GM21717 (cell line): ENCODE results near the gene MRPL45.

Source experiments
- ATAC-seq: cut with Tn5 transposase; IDR thresholded peaks from one replicate; pipeline ENCODE4 v1.9.1; 2021; ENCODE audit warnings: mild to moderate bottlenecking, moderate library complexity; ENCODE audit not compliant: unreplicated experiment

Gene MRPL45

DNA sequence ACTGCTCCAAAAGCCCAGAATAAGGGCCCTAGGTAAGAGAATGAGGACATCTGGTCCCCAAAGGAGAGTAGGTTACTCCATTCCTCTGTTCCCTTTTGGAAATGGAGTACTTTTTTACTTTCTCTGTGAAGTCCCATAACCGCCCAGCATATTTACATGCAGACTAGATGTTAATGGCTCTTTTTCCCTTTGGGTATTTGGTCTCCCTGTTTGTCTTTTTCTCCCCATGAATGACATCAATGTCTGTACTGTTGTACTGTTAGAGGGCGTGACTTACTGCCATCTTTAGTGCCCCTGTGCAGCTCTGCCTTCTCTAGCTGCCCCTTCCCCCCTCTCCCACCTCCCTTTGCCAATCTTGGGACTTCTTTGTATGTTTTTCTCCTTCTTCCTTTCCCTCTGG is 27.8 kb downstream of the MRPL45 start:
- no peak for ATAC-seq

DNA sequence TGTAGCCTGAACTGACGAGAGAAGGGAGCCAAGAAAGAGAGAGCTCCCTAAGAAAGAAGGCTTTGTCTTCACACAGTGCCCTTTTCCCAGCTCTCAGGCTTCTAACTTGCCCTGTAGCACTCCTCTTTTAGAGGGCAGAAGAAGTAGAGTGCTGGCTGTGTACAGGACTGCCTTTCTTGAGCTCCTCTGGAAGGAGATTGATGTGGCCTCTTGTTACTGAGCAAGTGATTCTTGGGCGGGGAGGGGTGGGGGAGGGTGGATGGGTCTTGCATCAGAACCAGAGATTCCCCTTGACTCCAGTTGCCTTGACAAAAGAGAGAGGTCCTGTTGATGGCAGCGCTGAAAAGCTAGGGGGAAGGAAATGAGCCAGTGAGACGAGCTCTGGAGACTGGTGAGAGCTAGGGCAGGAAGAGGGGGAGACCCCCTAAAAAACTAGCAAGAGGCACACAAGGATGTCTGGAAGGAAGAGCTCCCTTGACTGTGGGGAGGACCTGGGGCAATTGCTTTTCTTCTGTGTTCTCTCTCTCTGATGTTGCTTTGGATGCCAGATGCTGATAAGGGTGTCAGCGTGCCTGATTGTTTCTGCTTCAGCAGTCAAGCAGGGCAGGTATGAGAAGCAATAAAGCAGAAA is 28.4 kb downstream of the MRPL45 start:
- no peak for ATAC-seq

DNA sequence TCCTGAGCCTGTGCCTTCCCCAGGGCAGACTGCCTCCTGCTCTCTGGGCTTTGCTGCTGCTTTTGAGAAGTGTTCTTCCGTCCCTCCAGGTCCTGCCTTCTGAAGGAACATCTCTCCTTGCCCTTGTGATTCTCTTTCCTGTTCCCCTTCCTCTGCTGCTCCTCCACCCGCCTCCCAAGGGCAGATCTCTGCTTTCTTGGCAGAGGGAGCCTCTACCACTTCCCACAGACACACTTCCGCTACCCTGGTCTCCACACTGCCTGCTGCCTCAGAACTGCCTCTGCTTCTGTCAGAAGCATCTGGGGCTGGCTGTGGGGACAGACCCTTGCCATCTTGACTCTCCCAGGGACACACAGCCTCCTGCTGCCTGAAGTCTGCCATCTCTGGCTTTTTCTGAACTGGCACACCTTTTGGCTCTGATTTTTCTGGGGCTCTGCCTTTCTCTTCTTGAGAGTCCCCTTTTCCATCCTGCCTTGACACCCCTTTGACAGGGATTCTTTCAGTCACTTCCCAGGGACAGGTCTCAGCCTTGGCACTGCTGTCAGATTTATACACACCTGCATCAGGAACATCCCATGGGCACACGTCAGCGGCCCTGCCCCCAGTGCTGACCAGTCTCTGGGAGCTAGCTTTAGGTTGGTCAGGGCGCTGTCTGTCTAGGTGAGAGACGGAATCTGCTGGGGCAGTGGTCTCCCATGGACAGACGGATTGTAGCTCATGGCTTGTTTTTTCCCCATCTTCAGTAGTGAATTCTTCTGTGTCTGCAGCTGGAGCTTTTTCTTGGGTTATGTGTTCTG is 30.2 kb downstream of the MRPL45 start:
- ATAC-seq = no peak

DNA sequence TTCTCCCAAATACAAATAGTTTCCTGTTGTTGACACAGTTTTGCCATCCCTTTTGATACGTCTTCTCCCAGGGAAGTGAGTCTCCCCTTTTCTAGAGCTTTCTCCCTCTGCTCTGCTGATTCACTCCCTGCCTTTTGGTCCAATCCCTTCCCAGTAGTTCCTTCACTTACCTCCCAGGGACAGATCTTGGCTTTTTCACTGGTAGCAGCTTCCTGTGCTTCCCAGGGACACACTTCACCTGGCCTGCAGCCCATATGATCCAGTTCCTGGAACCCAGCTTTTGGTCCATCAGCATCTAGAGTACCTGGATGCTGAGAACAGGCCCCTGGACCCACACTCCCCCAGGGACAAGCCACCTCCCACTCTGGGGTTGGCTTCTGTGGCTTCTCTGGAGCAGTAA is 31.0 kb downstream of the MRPL45 start:
- ATAC-seq = no peak

DNA sequence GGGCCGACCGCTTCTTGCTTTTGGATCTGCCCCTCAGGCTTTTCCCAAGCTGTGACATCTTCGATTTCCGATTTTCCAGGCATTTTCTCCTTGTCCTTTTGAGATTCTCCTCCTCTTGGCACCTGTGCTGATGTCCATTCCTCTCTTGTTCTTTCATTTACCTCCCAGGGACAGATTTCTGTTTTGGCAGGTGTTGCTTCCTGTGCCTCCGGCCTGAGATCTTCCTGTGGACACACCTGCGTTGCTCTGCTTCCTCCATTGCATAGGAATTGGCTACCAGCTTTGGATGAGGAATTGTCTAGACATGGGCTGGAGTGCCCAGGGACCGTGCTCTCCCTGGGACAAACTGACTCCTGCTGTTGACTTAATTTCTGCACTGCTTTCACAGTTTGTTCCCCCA is 31.7 kb downstream of the MRPL45 start:
- no peak for ATAC-seq

DNA sequence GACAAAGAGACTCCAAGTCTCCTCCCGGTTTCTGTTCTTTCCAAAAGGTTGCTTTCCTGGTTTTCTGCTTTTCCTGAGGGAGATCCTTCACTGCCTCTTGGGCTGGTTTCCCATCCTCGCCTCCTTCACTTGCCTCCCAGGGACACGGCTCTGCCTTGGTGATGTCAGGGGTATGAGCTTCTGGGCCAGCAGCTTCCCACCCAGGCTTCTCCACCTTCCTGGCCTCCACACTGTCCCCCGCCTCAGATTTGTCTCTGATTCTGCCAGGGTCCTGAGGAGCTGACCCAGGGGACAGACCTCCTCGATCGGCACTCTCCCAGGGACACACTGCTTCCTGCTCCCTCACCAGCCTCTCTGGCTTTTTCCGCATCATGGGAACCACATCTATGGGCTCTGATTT is 32.3 kb downstream of the MRPL45 start:
- no peak for ATAC-seq

DNA sequence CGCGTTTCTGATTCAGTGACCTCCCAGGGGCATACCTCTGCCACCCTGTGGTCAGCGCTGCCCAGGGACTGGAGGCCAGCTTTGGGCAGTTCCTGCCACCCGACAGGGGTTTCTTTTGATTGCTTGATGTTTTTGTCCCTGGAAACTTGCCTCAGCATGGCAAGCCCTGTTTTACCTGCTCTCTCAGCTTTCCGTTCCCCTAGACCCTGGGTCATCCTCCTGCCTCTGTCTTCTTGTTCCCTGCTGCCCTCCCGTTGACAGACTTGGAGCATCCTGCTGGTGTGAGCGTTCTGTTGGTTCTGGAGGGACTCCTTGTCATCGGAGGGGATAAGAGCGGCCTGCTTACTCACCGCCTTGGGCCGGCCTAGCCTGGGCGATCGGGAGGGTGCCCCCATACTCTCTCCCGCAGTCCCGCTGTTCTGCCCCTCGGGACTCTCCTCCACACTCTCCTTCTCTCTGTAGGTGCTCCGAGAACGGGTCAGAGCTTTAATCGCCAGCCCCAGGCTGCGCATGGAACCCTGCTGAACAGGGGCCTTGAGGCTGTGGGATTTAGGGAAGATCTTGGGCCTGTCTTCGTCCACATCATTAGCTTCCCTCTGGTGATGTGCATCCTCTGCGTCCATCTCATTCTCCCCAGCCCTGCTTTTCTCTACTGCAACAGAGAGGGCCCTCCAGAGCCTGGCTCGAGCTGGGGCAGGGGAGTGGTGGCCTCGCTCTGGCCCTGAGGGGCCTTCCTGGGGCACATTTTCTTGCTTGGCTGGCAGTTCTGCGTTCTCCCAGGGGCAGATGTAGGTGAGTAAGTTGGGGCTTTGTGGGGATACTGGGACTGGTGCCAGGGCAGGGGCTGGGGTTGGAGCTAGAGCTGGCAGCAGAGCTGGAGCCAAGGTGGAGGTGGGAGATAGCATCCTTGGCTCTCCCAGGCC is 33.1 kb downstream of the MRPL45 start:
- ATAC-seq = no peak

DNA sequence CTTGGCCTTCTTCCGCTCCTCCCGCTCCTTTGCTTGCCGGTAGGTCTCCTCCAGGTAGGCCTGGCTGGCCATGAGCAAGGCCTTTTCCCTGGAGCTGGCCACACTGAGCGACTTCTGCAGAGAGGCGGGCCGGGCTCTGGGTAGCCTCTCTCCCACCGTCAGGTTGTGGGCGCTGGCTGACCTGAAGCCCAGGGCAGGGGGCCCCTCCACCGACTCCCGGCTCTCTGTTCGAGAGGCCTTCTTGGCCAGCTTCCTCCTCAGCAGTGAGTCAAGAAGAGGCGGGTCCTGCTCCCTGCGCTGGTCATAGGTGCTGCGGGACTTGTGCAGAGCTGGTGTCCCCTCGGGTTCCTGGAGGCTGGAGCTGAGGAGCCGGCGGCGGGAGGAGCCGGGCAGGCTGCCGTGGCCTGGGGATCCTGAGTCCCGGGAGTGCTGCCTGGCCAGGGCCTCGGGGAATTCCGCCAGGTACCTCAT is 34.0 kb downstream of the MRPL45 start:
- no peak for ATAC-seq

DNA sequence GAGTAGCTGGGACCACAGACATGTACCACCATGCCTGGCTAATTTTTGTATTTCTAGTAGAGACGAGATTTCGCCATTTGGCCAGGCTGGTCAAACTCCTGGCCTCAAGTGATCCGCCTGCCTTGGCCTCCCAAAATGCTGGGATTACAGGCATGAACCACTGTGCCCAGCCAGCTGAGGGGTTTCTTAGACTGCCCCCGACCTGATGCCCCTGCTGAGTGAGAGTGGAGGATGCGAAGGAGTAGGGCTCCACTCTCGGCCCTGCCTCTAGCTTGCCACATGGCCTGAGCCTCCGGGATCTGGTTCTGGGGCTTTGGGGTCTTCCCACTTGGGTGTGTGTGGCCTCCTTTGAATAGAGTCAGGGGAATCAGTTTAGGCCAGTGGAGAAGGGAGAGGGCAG is 35.8 kb downstream of the MRPL45 start:
- ATAC-seq = no peak

DNA sequence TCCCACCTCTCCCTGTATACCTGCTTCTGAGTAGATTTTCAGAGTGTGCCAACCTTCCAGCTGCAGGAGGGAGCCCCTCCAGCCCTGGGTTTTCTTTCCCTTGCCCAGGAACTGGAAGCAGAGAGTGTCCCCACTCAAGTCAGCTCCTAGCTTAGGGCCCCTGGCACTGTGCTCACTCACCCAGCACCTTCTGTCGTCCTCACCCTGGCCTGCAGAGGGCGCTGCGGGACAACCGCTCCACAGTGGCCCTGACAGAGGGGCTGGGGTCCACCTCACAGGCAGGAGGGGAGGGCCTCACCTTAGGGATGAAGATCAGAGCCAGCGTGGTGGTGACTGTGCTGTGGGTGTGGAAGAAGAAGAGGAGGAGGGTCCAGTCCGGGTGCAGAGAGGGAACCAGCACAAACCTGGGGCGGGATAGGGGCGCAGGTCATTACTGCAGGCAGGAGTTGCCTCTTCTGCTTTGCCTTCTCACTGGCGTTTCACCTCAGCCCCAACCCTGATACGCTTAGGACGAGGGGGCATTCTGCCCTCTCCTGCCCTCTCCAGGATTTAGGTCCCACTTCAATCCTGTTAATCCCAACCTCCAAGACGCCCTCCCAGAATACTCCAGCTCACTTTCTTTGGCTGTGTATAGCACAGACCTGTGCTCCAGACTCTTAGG is 36.8 kb downstream of the MRPL45 start:
- ATAC-seq = no peak

DNA sequence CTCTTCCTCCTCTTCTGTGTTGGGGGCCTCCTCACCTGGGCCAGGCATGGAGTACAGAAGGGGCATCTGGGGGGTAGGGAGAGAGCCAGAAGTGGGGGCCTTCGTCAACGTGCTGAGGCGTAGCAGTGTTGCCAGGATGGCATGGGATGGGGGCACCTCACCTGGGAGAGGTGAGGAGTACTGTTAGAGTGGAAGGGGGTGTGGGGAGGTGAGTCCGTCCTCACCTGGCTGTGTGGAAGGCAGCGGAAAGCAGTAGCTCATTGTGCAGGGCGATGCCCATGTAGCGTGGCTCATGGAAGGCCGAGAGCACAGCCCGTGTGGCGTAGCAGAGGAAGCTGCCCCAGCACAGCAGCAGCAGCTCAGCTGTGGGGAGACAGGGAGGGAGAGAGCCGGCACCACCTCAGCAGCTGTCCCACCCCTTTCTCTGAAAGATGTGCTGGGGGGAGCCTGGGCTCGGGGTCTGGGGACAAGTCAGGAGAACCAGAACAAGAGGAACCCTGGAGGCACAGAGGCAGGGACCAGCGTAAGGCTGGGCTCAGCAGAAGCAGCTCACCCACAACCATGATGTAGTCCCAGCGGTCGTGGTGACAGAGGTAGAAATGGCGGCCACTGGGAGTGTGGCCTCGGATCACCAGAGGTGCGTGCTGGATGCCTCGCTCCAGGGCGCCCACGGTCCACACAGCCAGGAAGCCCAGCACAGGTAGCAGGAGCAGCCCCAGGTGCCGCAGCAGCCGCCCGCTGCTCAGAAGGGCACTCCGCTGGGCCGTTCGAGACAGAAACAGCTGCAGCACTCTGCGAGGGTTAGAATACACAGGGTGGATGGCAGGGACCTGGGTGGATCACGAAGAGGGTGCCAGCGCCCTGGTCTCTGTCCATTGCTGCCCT is 37.8 kb downstream of the MRPL45 start:
- ATAC-seq = no peak

DNA sequence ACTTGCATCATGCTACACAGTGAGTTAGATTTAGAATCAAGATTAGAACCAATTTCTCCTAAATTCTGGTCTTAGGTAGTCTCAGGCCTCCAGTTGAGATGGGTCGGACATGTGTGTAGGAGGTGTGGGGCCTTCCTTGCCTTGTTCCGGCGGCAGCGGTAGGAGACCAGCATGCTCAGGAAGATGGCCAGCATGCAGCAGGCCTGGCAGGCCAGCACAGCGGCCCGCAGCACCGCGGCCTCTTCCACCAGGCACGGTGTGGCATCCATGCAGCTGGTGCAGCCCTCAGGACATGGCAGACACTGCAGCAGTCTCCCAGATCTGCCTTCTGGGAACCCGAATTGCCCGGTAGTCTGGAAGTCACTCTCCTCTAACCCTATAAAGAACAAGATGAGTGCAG is 39.9 kb downstream of the MRPL45 start:
- no peak for ATAC-seq

DNA sequence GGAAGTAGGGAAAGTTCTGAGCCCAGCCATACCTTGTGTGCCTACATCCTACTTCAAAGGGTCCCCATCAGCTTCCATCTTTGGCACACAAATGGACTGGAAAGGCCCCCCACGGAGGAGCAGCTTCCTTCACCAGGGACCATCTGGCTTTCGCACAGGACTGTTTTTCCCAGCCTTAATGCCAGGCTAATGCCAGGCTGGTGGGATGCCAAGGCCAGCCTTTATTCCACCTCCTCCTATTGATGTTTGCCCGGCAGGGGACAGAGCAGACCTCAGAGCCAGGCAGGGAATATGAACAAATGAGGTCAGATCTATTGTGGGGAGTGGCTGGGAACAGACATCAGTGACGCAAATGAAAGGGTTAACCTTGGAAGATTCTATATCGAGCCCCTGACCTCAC is 41.1 kb downstream of the MRPL45 start:
- no peak for ATAC-seq

DNA sequence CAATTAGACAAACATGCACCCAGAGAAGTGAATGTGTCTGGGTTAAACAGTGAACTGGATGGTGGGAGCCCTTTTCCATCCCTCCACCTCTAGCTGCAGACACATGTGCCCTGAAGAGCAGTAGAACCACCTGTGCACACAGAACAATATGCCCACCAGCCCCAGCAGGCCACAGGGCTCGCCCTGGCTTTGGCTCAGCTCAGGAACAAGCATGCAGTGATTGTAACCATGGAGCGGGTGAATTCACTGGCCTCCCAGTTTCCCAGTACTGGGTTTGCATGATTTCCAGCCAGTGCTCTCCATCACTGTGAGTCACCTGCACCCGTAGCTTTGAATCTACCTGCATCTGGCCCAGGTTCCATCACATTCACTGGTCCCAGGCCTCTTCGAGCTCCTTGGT is 41.6 kb downstream of the MRPL45 start:
- ATAC-seq = no peak

DNA sequence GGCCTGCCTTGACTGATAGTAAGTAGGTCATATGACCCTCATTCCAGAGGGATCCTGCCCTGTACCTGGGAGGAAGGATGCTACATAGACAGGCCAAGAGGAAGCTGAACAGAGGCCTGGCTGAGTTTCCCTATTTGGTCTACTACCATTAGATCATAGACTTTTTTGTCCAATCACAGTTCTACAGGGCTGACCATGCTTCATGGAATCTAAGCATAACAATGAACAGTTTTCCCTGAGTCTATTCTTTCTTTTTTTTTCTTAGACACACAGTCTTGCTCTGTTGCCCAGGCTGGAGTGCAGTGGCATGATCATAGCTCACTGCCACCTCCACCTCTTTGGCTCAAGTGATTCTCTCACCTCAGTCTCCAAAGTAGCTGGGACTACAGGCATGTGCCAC is 42.9 kb downstream of the MRPL45 start:
- ATAC-seq = no peak

DNA sequence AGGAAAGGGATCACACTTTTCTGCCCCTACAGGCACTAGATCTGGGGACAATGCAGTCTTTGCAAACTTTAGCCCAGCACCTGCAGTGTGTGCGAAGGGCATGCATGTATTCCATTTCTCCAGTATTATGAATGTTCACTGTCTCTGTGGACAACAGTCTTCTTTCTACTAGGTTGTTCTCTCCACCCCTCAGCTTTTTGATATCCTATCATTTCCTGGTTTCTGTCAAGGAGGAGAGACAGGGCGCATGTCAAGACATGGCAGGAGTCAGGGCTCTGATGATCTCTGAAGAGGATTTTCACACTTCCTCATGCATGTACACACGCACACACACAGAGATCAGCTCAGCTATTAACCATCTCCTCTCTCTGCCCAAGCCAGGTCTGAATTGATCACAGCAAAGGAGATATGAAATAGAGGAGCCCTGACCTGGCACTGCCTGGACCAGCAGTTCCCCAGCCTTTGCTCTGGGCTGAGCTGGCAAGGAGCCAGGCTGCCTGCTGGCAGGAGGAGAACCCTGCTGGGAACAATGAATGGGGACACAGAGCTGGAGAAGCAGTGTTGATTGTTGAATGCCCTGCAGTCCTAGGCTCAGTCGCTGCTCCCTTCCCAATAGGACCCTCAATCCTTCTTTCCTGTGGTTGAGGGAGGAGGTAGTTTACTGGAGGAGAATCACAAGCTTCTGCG is 44.2 kb downstream of the MRPL45 start:
- no peak for ATAC-seq

DNA sequence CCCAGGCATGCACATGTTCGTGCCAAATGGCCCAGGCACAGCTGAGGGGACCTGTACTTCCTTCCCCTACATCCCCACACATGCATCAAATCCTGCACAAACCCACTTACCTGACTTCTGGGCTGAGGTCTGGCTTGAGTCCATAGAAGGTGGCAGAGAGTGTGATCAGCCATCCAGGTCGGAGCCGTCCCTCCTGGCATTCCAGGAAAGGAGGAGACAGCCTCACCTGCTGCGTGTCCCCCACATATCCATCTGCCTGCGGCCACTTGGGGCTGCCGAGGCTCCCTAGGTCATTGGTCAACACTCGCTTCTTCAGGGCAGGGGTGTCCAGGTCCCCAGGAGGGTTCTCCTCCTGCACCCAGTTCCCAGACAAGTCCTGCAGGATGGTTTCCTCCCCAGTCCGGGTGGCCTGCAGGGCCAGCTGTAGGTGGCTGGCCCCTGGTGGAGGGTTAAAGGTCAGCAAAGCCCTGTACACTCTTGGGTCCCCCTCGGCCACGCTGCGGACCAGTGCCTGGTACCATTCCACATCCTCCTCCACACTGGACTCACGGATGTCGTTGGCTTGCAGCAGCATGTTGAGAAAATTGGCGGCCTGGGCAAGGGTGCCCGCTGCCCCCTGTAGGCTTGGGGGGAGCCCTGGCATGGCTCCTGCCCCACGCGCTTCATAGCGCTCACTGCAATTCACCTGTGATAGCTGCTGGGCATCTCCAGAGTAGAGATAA is 46.1 kb downstream of the MRPL45 start:
- no peak for ATAC-seq

DNA sequence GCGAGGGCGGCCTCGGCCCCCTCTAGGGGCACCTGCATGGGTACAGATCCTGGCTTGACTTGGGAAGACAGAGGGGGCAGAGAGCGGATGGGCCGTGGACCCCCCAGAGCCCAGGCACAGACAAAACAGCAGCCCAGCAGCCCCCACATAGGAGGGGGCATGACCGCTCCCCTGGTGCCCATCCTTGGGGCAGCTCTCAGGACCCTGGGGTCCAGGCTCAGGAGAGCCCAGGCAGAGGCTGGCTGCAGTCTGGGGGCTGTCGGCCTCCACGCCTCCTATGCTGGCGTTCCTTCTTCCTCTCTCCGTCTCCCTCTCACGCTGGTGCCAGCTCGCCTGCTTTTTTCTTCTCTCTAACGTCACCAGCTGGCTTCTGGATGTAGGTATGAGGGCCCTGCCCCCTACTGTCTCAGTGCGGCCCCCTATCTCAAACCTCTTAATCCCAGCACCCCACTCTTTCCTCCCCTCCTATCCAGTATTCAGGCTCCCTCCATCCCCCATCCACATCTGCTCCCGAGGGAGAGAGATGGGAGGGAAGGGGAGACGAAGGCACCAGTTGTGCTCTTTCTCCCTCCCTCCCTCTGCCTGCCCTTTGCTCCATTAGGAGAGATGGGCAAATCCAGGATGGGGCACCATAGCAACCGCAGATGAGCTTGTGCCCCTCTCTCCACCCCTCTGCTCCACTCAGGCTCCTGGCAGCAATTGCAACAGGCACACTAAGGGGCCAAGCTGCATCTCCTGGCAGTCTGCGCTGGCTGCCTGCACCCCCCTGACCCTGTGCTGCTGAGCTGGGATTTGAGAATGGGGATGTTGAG is 46.8 kb downstream of the MRPL45 start, which contains the start of gene GPR179:
Gene GPR179 (minus strand): TSS at position 349 of the 812 bp plus-strand sequence. CDS start 167 bp downstream, at position 182.
- ATAC-seq = no peak
